ENCODE measurements around the gene SLC35B1. TPM values are rescaled to one million over a fixed set of nuclear protein-coding genes. Genes with fewer than 3 reads are reported as not detected.

Gene SLC35B1, protein sequence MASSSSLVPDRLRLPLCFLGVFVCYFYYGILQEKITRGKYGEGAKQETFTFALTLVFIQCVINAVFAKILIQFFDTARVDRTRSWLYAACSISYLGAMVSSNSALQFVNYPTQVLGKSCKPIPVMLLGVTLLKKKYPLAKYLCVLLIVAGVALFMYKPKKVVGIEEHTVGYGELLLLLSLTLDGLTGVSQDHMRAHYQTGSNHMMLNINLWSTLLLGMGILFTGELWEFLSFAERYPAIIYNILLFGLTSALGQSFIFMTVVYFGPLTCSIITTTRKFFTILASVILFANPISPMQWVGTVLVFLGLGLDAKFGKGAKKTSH
- total RNA-seq (ENCODE audit: low replicate concordance) = 38.5 and 52.2 TPM in 2 replicates

DNA sequence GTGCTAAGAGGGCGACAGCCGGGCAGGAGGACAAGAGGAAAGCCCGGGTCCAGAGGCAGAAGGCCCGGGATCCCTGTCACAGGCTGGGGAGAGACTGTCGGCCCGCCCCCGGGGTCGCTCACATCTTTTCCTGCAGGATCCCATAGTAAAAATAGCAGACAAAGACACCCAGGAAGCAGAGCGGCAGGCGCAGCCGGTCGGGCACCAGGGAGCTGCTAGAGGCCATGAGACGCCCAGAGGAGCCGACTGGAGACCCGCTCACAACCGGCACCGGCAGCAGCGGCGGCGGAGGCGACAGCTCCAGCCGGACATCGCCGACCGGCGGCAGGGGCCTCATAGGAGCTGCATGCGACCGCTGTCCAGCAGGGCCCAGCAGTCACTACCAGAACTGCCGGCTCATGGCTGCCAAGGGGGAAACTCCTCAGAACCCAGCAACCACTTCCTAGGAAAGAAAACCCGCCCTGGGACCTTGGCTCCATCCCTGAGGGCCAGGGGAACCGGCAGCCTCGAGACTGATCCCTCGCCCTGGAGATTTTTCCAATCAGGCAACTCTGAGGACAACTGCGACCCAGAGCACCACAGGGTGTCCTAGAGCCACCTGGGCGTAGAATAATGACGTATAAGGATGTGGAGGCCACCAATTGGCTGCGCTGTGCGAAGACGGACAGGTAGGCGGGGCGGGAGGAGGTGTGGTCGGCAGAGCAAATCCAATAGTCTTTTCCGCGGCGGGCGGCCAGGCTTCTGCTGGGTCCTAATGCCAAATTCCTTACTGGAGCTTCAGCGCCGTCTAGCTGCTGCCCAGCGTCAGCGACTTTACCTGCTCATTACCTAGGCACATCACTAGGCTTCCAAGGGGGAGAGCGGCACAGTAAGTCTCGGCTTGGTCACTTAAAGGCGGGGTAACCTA lies at the start of gene SLC35B1:
TSS of gene SLC35B1 (minus strand) at position 357 of the 907 bp plus-strand sequence. CDS start at position 226, 131 bp downstream.

DNA sequence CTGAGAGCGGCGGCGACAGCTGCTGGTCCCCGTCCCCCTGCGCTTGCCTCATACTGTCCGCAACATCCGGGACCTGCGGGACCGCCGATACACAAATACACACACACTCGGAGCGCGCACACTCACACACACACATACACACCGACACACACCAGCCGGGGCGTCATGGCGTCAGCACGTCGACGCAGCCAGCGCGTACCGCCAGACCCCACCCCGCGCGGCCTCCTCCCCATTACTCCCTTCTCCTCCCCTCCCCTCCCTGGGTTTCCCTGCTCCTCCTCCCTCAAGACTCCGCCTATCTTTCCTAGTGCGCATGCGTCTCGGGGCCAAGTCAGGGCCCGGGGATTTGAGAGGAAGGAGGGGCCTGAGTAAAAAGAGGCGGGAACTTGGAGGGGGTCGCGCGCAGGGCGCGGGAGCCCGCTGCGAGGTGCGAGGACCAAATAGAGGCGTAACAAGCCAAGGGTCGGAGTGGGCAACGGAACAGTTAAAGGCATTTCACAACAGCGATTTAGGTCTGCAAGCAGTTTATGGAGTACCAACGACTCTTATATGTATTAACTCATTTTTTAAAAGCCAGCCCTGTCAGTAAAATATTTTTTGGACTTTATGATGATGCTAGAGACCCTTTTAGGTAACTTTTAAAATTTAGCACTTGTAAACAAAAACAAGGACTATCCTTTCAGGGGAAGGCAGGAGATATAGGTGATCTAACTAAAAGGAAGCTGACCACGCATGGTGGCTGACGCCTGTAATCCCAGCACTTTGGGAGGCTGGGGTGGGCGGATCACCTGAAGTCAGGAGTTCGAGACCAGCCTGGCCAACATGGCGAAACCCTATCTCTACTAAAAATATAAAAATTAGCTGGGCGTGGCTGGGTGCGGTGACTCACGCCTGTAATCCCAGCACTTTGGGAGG lies 29.6 kb downstream of the SLC35B1 start, which contains the start of gene SPOP:
TSS of gene SPOP (minus strand) at position 165 of the 915 bp plus-strand sequence. CDS start 55,287 bp downstream, outside the sequence.

Other genes with a start within 250 kb of the SLC35B1 start
- 0.60 and 1.5 TPM in 2 replicates for gene NGFR, start 212.7 kb downstream of the SLC35B1 start, total RNA-seq (ENCODE audit: low replicate concordance)
- 1.4 and 1.5 TPM in 2 replicates for gene NXPH3, start 132.1 kb downstream of the SLC35B1 start, total RNA-seq (ENCODE audit: low replicate concordance)
- gene SPOP, start 29.9 kb downstream of the SLC35B1 start, total RNA-seq (ENCODE audit: low replicate concordance) = 99.2 and 104 TPM in 2 replicates
- 2.1 TPM in 2 replicates for gene FAM117A, start 56.2 kb upstream of the SLC35B1 start, total RNA-seq (ENCODE audit: low replicate concordance)
- 15.1 and 21.4 TPM in 2 replicates for gene KAT7, start 80.7 kb upstream of the SLC35B1 start, total RNA-seq (ENCODE audit: low replicate concordance)
- not detected in 2 replicates for gene TAC4, start 140.1 kb upstream of the SLC35B1 start, total RNA-seq (ENCODE audit: low replicate concordance)